ENCODE results near the gene PTPN7. TPM values are rescaled to one million over a fixed set of nuclear protein-coding genes. Genes with fewer than 3 reads are reported as not detected.

The PTPN7 gene
- total and polyA plus RNA-seq, 2 of the 13 experiments (the other 11 are each of a cell fraction or from before 2014, with no cell fraction given): not detected

DNA sequence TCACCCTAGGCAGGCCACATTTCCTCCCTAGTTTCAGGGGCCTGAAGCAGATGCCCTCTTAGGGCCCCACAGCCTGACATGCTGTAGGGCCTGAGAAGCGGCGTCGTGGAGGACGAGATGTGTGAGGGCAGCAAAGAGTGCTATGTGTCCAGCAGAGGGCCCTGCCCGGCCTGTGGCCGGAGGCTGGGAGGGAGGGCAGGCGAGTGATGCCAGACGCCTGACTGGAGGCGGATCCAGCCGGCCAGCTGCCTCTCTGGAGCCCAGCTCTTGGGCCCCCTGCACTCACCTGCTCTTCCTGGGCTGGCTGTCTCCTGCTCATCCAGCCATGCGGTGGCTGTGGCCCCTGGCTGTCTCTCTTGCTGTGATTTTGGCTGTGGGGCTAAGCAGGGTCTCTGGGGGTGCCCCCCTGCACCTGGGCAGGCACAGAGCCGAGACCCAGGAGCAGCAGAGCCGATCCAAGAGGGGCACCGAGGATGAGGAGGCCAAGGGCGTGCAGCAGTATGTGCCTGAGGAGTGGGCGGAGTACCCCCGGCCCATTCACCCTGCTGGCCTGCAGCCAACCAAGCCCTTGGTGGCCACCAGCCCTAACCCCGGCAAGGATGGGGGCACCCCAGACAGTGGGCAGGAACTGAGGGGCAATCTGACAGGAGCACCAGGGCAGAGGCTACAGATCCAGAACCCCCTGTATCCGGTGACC lies 37.6 kb downstream of the PTPN7 start, which contains the start of gene GPR37L1 (continued):
- TF ChIP-seq, protein P1, sequence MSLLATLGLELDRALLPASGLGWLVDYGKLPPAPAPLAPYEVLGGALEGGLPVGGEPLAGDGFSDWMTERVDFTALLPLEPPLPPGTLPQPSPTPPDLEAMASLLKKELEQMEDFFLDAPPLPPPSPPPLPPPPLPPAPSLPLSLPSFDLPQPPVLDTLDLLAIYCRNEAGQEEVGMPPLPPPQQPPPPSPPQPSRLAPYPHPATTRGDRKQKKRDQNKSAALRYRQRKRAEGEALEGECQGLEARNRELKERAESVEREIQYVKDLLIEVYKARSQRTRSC (CRISPR knock-in tag; IDR thresholded peaks at IDR 0.05; ENCODE audit: low read depth): no peak
- TF ChIP-seq, protein P2, sequence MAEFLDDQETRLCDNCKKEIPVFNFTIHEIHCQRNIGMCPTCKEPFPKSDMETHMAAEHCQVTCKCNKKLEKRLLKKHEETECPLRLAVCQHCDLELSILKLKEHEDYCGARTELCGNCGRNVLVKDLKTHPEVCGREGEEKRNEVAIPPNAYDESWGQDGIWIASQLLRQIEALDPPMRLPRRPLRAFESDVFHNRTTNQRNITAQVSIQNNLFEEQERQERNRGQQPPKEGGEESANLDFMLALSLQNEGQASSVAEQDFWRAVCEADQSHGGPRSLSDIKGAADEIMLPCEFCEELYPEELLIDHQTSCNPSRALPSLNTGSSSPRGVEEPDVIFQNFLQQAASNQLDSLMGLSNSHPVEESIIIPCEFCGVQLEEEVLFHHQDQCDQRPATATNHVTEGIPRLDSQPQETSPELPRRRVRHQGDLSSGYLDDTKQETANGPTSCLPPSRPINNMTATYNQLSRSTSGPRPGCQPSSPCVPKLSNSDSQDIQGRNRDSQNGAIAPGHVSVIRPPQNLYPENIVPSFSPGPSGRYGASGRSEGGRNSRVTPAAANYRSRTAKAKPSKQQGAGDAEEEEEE (CRISPR knock-in tag; IDR thresholded peaks at IDR 0.05; ENCODE audit: borderline replicate concordance): 0 out of 2 replicates have a peak, but pooled peaks have one; percentile 43
- peak; percentile 12; the same call in 1 of the 2 replicates for TF ChIP-seq SAP130 (CRISPR knock-in tag; IDR thresholded peaks at IDR 0.05; ENCODE audit: low read depth)
- TF ChIP-seq KDM2A (CRISPR knock-in tag; IDR thresholded peaks at IDR 0.05; ENCODE audit: borderline replicate concordance, low read depth): peak; percentile 31; the same call in 1 of the 2 replicates
- TF ChIP-seq, protein P3, sequence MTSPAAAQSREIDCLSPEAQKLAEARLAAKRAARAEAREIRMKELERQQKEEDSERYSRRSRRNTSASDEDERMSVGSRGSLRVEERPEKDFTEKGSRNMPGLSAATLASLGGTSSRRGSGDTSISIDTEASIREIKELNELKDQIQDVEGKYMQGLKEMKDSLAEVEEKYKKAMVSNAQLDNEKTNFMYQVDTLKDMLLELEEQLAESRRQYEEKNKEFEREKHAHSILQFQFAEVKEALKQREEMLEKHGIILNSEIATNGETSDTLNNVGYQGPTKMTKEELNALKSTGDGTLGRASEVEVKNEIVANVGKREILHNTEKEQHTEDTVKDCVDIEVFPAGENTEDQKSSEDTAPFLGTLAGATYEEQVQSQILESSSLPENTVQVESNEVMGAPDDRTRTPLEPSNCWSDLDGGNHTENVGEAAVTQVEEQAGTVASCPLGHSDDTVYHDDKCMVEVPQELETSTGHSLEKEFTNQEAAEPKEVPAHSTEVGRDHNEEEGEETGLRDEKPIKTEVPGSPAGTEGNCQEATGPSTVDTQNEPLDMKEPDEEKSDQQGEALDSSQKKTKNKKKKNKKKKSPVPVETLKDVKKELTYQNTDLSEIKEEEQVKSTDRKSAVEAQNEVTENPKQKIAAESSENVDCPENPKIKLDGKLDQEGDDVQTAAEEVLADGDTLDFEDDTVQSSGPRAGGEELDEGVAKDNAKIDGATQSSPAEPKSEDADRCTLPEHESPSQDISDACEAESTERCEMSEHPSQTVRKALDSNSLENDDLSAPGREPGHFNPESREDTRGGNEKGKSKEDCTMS (CRISPR knock-in tag; conservative IDR thresholded peaks at IDR 0.05): no peak
- peak; percentile 51; the same call in 1 of the 2 replicates for TF ChIP-seq ZFY (CRISPR knock-in tag; IDR thresholded peaks at IDR 0.05)
- TF ChIP-seq, protein P4, sequence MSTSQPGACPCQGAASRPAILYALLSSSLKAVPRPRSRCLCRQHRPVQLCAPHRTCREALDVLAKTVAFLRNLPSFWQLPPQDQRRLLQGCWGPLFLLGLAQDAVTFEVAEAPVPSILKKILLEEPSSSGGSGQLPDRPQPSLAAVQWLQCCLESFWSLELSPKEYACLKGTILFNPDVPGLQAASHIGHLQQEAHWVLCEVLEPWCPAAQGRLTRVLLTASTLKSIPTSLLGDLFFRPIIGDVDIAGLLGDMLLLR (CRISPR knock-in tag; IDR thresholded peaks at IDR 0.05): 0 out of 2 replicates have a peak, but pooled peaks have one; percentile 52
- no peak for TF ChIP-seq BHLHE40 (IDR thresholded peaks at IDR 0.05; ENCODE audit: low read length)
- TF ChIP-seq, protein P5, sequence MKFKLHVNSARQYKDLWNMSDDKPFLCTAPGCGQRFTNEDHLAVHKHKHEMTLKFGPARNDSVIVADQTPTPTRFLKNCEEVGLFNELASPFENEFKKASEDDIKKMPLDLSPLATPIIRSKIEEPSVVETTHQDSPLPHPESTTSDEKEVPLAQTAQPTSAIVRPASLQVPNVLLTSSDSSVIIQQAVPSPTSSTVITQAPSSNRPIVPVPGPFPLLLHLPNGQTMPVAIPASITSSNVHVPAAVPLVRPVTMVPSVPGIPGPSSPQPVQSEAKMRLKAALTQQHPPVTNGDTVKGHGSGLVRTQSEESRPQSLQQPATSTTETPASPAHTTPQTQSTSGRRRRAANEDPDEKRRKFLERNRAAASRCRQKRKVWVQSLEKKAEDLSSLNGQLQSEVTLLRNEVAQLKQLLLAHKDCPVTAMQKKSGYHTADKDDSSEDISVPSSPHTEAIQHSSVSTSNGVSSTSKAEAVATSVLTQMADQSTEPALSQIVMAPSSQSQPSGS (CRISPR knock-in tag; IDR thresholded peaks at IDR 0.05): 0 out of 2 replicates have a peak, but pooled peaks have one; percentile 18
- peak; percentile 22 for TF ChIP-seq JARID2 (CRISPR knock-in tag; IDR thresholded peaks at IDR 0.05; ENCODE audit: insufficient replicate concordance)
- TF ChIP-seq HDAC2 (CRISPR knock-in tag; IDR thresholded peaks at IDR 0.05): peak; percentile 17; the same call in 1 of the 2 replicates
- TF ChIP-seq, protein P6, sequence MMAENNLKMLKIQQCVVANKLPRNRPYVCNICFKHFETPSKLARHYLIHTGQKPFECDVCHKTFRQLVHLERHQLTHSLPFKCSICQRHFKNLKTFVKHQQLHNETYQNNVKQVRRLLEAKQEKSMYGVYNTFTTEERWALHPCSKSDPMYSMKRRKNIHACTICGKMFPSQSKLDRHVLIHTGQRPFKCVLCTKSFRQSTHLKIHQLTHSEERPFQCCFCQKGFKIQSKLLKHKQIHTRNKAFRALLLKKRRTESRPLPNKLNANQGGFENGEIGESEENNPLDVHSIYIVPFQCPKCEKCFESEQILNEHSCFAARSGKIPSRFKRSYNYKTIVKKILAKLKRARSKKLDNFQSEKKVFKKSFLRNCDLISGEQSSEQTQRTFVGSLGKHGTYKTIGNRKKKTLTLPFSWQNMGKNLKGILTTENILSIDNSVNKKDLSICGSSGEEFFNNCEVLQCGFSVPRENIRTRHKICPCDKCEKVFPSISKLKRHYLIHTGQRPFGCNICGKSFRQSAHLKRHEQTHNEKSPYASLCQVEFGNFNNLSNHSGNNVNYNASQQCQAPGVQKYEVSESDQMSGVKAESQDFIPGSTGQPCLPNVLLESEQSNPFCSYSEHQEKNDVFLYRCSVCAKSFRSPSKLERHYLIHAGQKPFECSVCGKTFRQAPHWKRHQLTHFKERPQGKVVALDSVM (CRISPR knock-in tag; IDR thresholded peaks at IDR 0.05): peak; percentile 55; the same call in 1 of the 2 replicates
- TF ChIP-seq, protein P7, sequence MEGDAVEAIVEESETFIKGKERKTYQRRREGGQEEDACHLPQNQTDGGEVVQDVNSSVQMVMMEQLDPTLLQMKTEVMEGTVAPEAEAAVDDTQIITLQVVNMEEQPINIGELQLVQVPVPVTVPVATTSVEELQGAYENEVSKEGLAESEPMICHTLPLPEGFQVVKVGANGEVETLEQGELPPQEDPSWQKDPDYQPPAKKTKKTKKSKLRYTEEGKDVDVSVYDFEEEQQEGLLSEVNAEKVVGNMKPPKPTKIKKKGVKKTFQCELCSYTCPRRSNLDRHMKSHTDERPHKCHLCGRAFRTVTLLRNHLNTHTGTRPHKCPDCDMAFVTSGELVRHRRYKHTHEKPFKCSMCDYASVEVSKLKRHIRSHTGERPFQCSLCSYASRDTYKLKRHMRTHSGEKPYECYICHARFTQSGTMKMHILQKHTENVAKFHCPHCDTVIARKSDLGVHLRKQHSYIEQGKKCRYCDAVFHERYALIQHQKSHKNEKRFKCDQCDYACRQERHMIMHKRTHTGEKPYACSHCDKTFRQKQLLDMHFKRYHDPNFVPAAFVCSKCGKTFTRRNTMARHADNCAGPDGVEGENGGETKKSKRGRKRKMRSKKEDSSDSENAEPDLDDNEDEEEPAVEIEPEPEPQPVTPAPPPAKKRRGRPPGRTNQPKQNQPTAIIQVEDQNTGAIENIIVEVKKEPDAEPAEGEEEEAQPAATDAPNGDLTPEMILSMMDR (CRISPR knock-in tag; IDR thresholded peaks at IDR 0.05): peak; percentile 87
- TF ChIP-seq, protein P8, sequence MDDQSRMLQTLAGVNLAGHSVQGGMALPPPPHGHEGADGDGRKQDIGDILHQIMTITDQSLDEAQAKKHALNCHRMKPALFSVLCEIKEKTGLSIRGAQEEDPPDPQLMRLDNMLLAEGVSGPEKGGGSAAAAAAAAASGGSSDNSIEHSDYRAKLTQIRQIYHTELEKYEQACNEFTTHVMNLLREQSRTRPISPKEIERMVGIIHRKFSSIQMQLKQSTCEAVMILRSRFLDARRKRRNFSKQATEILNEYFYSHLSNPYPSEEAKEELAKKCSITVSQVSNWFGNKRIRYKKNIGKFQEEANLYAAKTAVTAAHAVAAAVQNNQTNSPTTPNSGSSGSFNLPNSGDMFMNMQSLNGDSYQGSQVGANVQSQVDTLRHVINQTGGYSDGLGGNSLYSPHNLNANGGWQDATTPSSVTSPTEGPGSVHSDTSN (CRISPR knock-in tag; IDR thresholded peaks at IDR 0.05; ENCODE audit: borderline replicate concordance): no peak
